ENCODE results near the gene DHRSX.
"Not testable (repeated sequence)": the region's sequence is repeated elsewhere in the genome, so short reads cannot be mapped to it uniquely, and the experiment has no call there.

Gene DHRSX

GRCh38 chrX:2299871-2300270, 200.9 kb downstream of the DHRSX start:
- no peak for DNase-seq

- DNase-seq, result no peak
These were observed 214.0 kb downstream of the DHRSX start for GRCh38 chrX:2286731-2287130.

- no peak for DNase-seq
These were observed 216.2 kb downstream of the DHRSX start for GRCh38 chrX:2284601-2285000.

GRCh38 chrX:2284133-2284532, 216.6 kb downstream of the DHRSX start:
- no peak for DNase-seq

- no peak for DNase-seq
These were observed 217.5 kb downstream of the DHRSX start for GRCh38 chrX:2283111-2283859.

GRCh38 chrX:2282490-2283090, 218.2 kb downstream of the DHRSX start:
- no peak for DNase-seq

GRCh38 chrX:2272337-2272736, 228.4 kb downstream of the DHRSX start:
- DNase-seq, result no peak

- DNase-seq, result not testable (repeated sequence)
These were observed 229.2 kb downstream of the DHRSX start for GRCh38 chrX:2271595-2271994.

- not testable (repeated sequence) for DNase-seq
These were observed 230.0 kb downstream of the DHRSX start for GRCh38 chrX:2270783-2271182.

- DNase-seq, result no peak
These were observed 232.9 kb downstream of the DHRSX start for GRCh38 chrX:2267890-2268289.

GRCh38 chrX:2266445-2267349, 234.1 kb downstream of the DHRSX start:
- no peak for DNase-seq

- DNase-seq, result not testable (repeated sequence)
These were observed 234.9 kb downstream of the DHRSX start for GRCh38 chrX:2265658-2266444.

GRCh38 chrX:2264179-2265030, 236.4 kb downstream of the DHRSX start:
- DNase-seq, result no peak

GRCh38 chrX:2263203-2263602, 237.6 kb downstream of the DHRSX start:
- no peak for DNase-seq

- no peak for DNase-seq
These were observed 238.1 kb downstream of the DHRSX start for GRCh38 chrX:2262668-2263055.

- no peak for DNase-seq
These were observed 238.7 kb downstream of the DHRSX start for GRCh38 chrX:2261831-2262667.

GRCh38 chrX:2252331-2253065, 248.3 kb downstream of the DHRSX start:
- DNase-seq, result no peak

GRCh38 chrX:2251211-2251610, 249.6 kb downstream of the DHRSX start:
- DNase-seq, result no peak

GRCh38 chrX:2243913-2244460, 256.8 kb downstream of the DHRSX start:
- no peak for DNase-seq

- DNase-seq, result no peak
These were observed 257.8 kb downstream of the DHRSX start for GRCh38 chrX:2242980-2243379.

Measured in NCI-H510A treated with DMSO at 0.1 percent for 48 hours (cell line).